Thyroid gland (tissue), 4 donors: ENCODE measurements around the gene C3orf22.

Source experiments
- CTCF ChIP-seq, 6 experiments: fragments of 200-600 bp in 3 of 6; fragments of 450-650 bp in 3 of 6; sonication (generic) in 3 of 6; IDR thresholded peaks; one replicate each; pipeline ENCODE4 v1.5.1; 2016 to 2019; ENCODE audit warnings: antibody characterized with exemption in 6 of 6, mild to moderate bottlenecking in 2 of 6, inconsistent platforms in 1 of 6, moderate library complexity in 1 of 6
- POLR2A ChIP-seq, 2 donors: fragments of 450-650 bp; IDR thresholded peaks; one replicate each; pipeline ENCODE4 v1.6.1; 2017; ENCODE audit warnings: antibody characterized with exemption in 2 of 2, mild to moderate bottlenecking in 2 of 2, moderate library complexity in 1 of 2

- TF ChIP-seq CTCF (IDR thresholded peaks at IDR 0.05) (no peak), POLR2A (IDR thresholded peaks at IDR 0.05) (no peak)
These were observed 15.2 kb downstream of the C3orf22 start for GRCh38 chr3:126543457-126544061.
